Effector memory CD4-positive, alpha-beta T cell (primary cell): Measurements from ENCODE around the gene RPLP2.

ENCODE experiments used
- DNase-seq, 3 donors: peaks; one replicate each; pipeline ENCODE4 v3.0.0-alpha.2; 2020
- H3K27ac ChIP-seq: 2 replicates; pipeline ENCODE4 v1.7.0; 2013; ENCODE audit warnings: mild to moderate bottlenecking, low read length, moderate library complexity; ENCODE audit not compliant: insufficient read depth, poor library complexity, severe bottlenecking
- H3K27me3 ChIP-seq: replicated peaks from 2 replicates; pipeline ENCODE4 v1.7.0; 2013; ENCODE audit warnings: mild to moderate bottlenecking, low read length; ENCODE audit not compliant: insufficient read depth, control insufficient read depth, poor library complexity, severe bottlenecking
- H3K36me3 ChIP-seq: 2 replicates; pipeline ENCODE4 v1.7.0; 2013; ENCODE audit warnings: mild to moderate bottlenecking, low read length, moderate library complexity; ENCODE audit not compliant: control insufficient read depth, insufficient read depth
- H3K4me1 ChIP-seq: 2 replicates; pipeline ENCODE4 v1.7.0; 2013; ENCODE audit warnings: low read length, mild to moderate bottlenecking; ENCODE audit not compliant: control insufficient read depth, insufficient read depth, poor library complexity, severe bottlenecking
- H3K4me3 ChIP-seq: 2 replicates; pipeline ENCODE4 v1.7.0; 2013; ENCODE audit warnings: low read length, low read depth, mild to moderate bottlenecking; ENCODE audit not compliant: insufficient read depth, poor library complexity, severe bottlenecking
- H3K9me3 ChIP-seq: 2 replicates; pipeline ENCODE4 v1.7.0; 2013; ENCODE audit warnings: mild to moderate bottlenecking, low read length, moderate library complexity; ENCODE audit not compliant: control insufficient read depth

The RPLP2 gene

DNA sequence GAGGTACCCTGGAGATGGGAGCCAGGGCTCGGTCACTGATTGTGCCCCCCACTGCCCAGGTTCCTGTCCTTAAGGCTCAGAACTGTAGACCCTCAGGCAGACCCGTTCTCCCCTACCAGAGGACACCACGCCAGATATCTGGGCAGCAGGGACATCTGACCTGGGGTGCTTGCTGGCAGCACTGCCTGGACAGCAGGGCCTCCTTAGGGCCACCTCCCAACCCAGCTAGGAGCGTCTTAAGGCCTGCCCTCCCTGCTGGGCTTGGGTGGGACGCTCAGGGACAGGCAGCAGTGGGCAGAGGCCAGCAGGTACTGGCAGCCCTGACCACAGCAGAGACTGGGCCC is 29.5 kb downstream of the RPLP2 start:
- Histone ChIP-seq H3K4me1 (peaks cover 19% of the 10 kb centered on the region), H3K36me3 (peaks cover 13% of the 10 kb centered on the region), H3K27me3 (no peaks in the 10 kb centered on the region), H3K27ac (no peak overlapping the region), H3K4me3 (no peak overlapping the region), H3K9me3 (no peaks in the 10 kb centered on the region)
- no peak for DNase-seq

DNA sequence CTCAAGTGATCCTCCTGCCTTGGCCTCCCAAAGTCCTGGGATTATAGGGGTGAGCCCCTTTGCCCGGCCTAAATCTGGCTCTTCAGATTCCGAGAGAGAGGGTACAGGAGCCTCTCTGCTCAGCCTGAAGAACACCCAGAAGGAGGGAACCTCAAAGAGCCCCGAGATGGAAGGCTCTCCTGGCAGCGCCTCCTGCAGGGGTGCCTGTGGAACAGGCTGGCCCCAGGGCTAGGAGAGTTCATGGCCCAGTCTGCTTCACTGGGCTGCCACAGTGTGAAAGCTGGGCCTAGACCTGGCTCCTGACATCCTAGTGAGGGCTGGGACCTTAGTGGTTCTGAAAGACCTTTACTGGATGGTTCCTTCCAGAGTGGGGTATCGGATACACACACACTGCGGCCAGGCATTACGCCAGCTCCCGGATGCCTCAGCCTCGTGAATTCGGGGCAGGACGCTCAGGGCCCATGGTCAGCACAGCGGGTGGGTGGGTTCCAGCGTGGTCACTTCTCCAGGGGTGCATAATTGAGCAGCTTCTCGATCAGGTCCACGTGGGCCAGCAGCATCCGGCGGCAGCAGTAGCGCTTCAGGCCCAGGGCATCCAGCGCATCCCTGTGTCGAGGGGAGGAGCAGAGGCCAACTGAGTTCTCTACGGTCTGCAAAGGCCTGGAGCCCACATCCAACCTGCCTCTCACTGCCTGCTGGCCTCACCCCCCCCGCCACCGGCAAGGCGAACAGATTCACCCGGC is 30.3 kb downstream of the RPLP2 start:
- Histone ChIP-seq H3K4me3 (no peak overlapping the region), H3K27ac (no peak overlapping the region)

DNA sequence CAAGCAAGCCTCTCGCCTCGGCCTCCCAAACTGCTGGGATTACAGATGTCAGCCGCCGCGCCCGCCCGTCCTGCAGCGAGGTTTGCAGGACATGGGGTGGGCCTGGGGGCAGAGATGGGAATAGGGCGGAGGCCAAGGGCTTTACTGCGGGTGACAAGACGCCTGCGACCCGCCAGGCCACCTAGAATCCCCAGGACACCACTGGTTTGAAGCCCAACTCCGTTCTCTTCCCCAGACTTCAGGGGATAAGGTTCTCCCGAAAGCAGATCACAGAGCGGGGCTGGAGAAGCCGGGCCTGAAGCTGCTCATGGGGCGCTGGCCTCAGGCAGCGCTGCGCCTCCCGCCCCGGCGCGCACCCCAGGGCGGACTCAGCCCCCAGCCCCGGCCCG is 32.2 kb downstream of the RPLP2 start:
- H3K4me3 ChIP-seq, result peak overlapping the region; percentile 60
- H3K4me1 ChIP-seq, result peaks cover 19% of the 10 kb centered on the region
- H3K9me3 ChIP-seq, result no peaks in the 10 kb centered on the region
- H3K27ac ChIP-seq, result peak overlapping the region; percentile 83
- H3K27me3 ChIP-seq, result no peaks in the 10 kb centered on the region
- peaks cover 13% of the 10 kb centered on the region for H3K36me3 ChIP-seq
- no peak for DNase-seq

More for the DNA sequence above, 30.3 kb downstream of the RPLP2 start:
- no peak for DNase-seq
- Histone ChIP-seq H3K4me1 (peaks cover 19% of the 10 kb centered on the region), H3K36me3 (peaks cover 13% of the 10 kb centered on the region), H3K27me3 (no peaks in the 10 kb centered on the region), H3K9me3 (no peaks in the 10 kb centered on the region)

DNA sequence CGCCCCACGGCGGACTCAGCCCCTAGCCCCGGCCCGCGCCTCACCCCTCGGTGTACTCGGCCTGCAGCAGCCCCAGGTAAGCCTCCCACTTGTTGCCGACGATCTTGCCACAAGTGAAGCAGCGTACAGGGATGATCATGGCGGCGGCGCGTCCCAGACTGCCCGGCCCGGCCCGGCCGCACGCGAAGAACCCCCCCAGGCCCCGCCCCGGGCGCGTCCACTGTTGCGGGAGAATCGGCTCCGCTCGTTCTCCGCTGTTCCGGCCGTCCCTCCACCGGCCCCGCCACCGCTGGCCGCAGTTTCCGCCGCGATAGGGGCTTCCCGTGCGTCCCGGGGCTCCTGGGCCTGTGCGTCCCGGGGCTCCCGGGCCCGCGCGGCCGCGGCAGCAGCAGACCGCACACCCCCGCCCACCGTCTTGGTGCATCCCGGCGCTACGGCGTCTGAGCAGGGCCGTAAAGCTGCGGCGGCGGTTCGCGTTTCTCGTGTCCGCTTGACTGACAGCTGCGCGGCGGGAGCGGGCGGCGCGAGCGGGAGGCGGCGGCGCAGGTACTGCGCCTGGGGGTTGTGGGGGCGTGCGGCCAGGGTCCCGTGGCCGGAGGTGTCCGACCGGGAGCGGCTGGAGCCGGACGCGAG is 32.7 kb downstream of the RPLP2 start, which contains the start of the genes POLR2L and TSPAN4:
Gene POLR2L, minus strand, starts transcription at position 160 of the 633 bp plus-strand sequence. Its CDS starts 21 bp downstream, at position 139.
Gene TSPAN4, plus strand, starts transcription at position 483 of the 633 bp plus-strand sequence. CDS start 7,453 bp downstream, outside the sequence.
- peak within 1 kb of the TSS; percentile 83 for H3K27ac ChIP-seq
- H3K36me3 ChIP-seq, result peaks cover 10% of the 10 kb centered on the region
- H3K4me3 ChIP-seq, result peak within 1 kb of the TSS; percentile 60
- H3K27me3 ChIP-seq, result no peaks in the 10 kb centered on the region
- DNase-seq, result peak; percentile 73 to 78 (median 74)
- no peaks in the 10 kb centered on the region for H3K9me3 ChIP-seq
- peaks cover 19% of the 10 kb centered on the region for H3K4me1 ChIP-seq

DNA sequence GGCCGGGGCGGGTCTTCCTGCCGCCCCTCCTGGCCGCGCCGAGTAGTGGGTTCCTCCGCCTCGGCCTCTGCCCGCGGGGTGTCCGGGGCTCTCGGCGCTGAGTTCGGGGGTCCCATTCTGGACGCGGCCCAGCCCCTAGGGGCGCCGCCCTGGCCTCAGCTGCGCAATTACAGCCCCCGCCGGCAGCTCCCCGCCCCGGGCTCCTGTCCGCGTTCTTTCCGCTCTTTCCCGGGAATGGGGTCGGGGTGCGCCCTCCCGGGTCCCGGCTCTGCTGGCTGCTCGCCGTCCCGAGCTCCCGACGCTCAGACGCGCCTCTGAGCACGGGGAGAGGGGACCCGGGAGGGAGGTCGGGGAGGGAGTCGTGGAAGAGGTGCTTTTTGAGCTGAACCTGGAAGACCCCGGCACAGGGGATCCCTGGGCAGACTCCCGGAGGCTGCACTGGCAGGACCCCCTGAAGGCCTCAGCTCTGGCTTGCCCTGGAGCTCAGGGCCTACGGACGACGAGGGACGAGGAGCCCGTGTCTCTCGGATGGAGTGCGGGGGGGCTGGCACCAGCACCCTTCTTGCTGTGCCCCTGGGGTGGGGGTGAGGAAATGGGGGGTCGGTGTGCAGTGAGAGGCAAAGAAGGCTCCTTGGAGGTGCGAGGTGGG is 33.4 kb downstream of the RPLP2 start:
- Histone ChIP-seq H3K4me1 (peaks cover 20% of the 10 kb centered on the region), H3K4me3 (peak overlapping the region; percentile 60), H3K27me3 (no peaks in the 10 kb centered on the region), H3K27ac (no peak overlapping the region), H3K36me3 (peaks cover 10% of the 10 kb centered on the region), H3K9me3 (no peaks in the 10 kb centered on the region)
- DNase-seq, result no peak

DNA sequence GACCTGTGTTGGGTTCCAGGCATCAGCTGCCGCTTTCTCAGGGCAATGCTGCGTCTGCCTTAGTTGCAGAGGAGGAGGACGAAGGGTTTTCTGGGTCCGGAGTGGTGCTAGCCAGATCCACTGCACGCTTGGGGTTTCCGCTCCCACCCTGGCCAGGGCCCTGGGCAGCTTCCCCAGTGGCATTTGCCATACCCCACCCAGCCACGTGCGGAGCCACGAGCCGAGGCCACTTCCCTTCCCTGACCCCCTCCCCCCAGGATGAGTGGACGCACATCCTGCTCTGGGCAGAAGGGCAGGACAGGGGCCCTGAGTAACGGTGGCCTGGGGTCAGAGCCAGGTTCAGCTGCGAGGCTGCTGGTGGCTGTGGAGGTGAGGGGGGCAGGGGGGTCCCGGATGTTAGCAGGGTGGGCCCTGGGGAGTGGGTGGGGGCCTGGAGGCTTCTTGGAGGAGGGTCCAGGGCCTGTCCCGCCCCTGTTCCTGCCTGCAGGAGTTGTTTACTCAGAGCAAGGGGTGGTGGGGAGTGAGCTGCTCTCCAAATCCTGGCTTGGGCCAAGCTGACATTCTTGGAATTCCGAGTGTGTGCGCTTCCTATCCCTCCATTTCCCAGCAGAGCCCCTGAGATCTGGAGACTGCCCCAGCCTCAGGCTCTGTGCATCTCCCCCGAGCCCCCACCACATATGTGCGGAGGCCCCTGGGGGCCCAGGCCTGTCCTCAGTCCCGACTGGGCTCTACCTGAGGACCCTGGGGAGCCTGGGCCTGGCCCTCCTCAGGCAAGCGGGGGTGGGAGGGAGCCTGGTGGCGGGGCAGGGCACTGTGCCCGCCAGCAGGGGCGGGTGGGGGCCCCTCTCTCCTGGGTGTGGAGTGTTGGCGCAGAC is 34.3 kb downstream of the RPLP2 start:
- H3K27ac ChIP-seq, result no peak overlapping the region
- no peak for DNase-seq

DNA sequence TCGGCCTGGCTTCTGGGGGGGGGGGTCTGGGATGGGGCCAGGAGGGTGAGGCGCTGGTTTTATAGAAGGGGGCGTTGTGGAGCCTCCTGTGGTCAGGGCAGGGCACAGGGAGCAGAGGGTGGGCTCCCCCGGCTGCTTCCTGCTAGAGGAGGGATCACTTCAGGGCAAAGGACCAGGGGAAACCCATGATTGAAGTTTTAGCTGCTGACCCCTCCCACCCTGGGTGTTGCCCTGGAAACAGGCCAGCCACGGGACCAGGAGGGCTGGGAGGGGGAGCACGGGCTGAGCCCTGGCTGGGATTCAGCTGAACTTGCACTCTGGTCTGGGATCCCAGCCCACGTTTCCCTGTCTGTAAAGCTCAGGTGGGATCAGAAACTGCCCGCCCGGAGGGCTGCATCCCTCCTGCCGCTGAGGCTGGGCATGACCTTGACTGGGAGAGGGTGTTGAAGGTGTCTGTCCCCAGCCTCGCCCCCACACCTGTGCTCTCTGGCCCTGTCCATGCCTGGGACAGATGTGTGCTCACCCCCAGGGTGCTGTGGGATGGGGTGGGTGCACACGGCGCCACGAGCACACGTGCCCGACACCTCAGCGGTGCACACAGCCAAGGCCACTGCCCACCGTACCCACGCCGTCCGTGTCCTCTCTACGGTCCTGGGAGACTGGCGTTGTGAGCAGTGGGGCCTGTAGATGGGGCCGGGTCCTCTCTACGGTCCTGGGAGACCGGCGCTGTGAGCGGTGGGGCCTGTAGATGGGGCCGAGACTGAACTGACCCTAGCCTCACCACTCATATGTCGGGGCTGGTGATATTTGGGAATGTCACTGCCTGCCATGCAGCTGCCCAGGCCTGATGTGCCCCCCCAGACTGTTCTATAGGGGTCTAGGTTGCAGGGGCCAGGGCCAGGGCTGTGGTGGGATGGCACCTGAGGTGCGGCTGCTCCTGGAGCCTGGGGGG is 35.2 kb downstream of the RPLP2 start:
- peaks cover 31% of the 10 kb centered on the region for H3K4me1 ChIP-seq
- no peak overlapping the region for H3K4me3 ChIP-seq
- no peaks in the 10 kb centered on the region for H3K9me3 ChIP-seq
- peaks cover 13% of the 10 kb centered on the region for H3K27me3 ChIP-seq
- no peak for DNase-seq
- peaks cover under 1% of the 10 kb centered on the region for H3K36me3 ChIP-seq
- no peak overlapping the region for H3K27ac ChIP-seq

More for the DNA sequence above, 34.3 kb downstream of the RPLP2 start:
- Histone ChIP-seq H3K36me3 (peaks cover 10% of the 10 kb centered on the region), H3K9me3 (no peaks in the 10 kb centered on the region), H3K4me1 (peaks cover 28% of the 10 kb centered on the region), H3K4me3 (peak overlapping the region; percentile 60), H3K27me3 (peaks cover 7% of the 10 kb centered on the region)

DNA sequence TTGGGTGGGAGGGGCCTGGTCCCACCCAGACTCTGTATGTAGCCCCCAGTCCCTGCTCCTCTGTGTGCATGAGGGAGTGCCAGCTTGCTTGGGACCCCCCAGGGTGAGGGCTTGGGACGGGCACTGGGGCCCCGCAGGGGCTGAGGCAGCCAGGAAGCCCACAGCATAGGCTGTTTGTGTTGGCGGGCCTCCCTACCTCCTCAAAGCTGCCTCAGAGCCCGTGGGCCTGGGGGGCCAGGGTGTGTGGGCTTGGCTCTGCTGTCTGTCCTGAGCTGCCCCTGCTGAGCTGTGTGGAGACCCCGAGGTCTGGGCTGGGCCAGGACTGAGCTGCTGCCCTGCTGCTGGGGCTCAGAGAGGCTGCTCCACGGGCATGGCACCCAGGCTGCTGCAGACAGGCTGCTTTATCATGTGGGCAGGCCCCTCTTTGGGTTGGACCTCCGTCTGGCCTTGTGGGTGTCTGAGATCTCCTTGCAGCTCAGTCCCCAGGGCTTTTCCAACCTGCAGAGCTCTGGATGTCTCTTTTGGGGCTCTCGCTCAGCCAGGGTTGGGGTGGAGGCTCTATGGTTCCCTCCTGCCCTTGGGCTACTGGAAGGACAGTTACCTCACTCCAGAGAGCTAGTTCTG is 36.2 kb downstream of the RPLP2 start:
- Histone ChIP-seq H3K4me1 (peaks cover 29% of the 10 kb centered on the region), H3K27ac (no peak overlapping the region)
- DNase-seq, result no peak

More for the DNA sequence above, 36.2 kb downstream of the RPLP2 start:
- no peaks in the 10 kb centered on the region for H3K9me3 ChIP-seq
- H3K27me3 ChIP-seq, result peaks cover 21% of the 10 kb centered on the region
- H3K4me3 ChIP-seq, result no peak overlapping the region
- no peaks in the 10 kb centered on the region for H3K36me3 ChIP-seq
